BJ (cell line): Measurements from ENCODE around the gene FAM171A1. TPM values are rescaled to one million over a fixed set of nuclear protein-coding genes. Genes with fewer than 3 reads are reported as not detected.

Experiments
- CTCF ChIA-PET: fragments of 350-600 bp; formaldehyde crosslinking; extraction: SDS; loops from one replicate; lab custom pipeline; 2021; ENCODE audit warnings: antibody characterized with exemption, inconsistent platforms; lab: Yijun Ruan, JAX
- POLR2A ChIA-PET: fragments of 300-600 bp; sonication (Branson Sonifier 250); formaldehyde crosslinking; extraction: SDS; loops from one replicate; lab custom pipeline; 2021; ENCODE audit warnings: antibody characterized with exemption; lab: Charles Lee
- DNase-seq: peaks from one replicate; pipeline ENCODE4 v3.0.0-alpha.2; 2011; ENCODE audit warnings: low read depth
- H3K27me3 ChIP-seq: 2 replicates; pipeline ENCODE4 v1.6.0; 2011; ENCODE audit warnings: low read length; ENCODE audit not compliant: control insufficient read depth, insufficient read depth
- H3K36me3 ChIP-seq: 2 replicates; pipeline ENCODE4 v1.5.1; 2011; ENCODE audit warnings: low read length; ENCODE audit not compliant: control insufficient read depth, insufficient read depth
- H3K4me3 ChIP-seq: 2 replicates; pipeline ENCODE4 v1.5.1; 2011; ENCODE audit warnings: low read depth, mild to moderate bottlenecking, control low read depth, low read length
- CTCF ChIP-seq: IDR thresholded peaks from 2 replicates; pipeline ENCODE4 v1.5.1; 2011; ENCODE audit warnings: low read depth, mild to moderate bottlenecking, control low read depth, inconsistent platforms, low read length, moderate library complexity; ENCODE audit not compliant: insufficient read depth
- polyA plus RNA-seq: library from polyadenylated mRNA; depleted of rRNA; stranded (reverse); fragments of >200 nt; gene quantifications from 2 replicates; pipeline ENCODE4 v1.2.3, GENCODE V29; 2011

FAM171A1 gene
- polyA plus RNA-seq, 1 experiment: 18.4 TPM

- H3K4me3 ChIP-seq: no peak overlapping the region
- ChIA-PET POLR2A (no interaction called here), CTCF (interaction anchor here (1.1 kb wide), 1 partner anchor 17 kb away, joined by 3 read pairs; no protein-coding TSS in a partner anchor)
- H3K27me3 ChIP-seq: no peaks in the 10 kb centered on the region
- H3K36me3 ChIP-seq: no peaks in the 10 kb centered on the region
- DNase-seq: no peak
- no peak for TF ChIP-seq CTCF
These were observed 70.4 kb downstream of the FAM171A1 start for GRCh38 chr10:15300697-15301096.

- TF ChIP-seq CTCF: no peak
- H3K36me3 ChIP-seq: no peaks in the 10 kb centered on the region
- no peak for DNase-seq
- no peaks in the 10 kb centered on the region for H3K27me3 ChIP-seq
- ChIA-PET POLR2A (no interaction called here), CTCF (interaction anchor here (0.7 kb wide), 2 partner anchors 27 to 65 kb away, joined by 3 read pairs; no protein-coding TSS in a partner anchor)
- no peak overlapping the region for H3K4me3 ChIP-seq
These were observed 70.9 kb downstream of the FAM171A1 start for GRCh38 chr10:15300145-15300544.

GRCh38 chr10:15296701-15297100 lies 74.4 kb downstream of the FAM171A1 start:
- ChIA-PET POLR2A (no interaction called here), CTCF (interaction anchor here (0.7 kb wide), 1 partner anchor 49 kb away, joined by 3 read pairs; no protein-coding TSS in a partner anchor)
- no peaks in the 10 kb centered on the region for H3K36me3 ChIP-seq
- no peak for TF ChIP-seq CTCF
- no peak for DNase-seq
- H3K4me3 ChIP-seq: no peak overlapping the region
- H3K27me3 ChIP-seq: no peaks in the 10 kb centered on the region

GRCh38 chr10:15295537-15296325 lies 75.4 kb downstream of the FAM171A1 start:
- no peak for DNase-seq
- CTCF ChIA-PET: interaction anchor here (0.7 kb wide), 1 partner anchor 48 kb away, joined by 3 read pairs; no protein-coding TSS in a partner anchor
- Histone ChIP-seq H3K36me3 (no peaks in the 10 kb centered on the region), H3K27me3 (no peaks in the 10 kb centered on the region), H3K4me3 (no peak overlapping the region)
- no peak for TF ChIP-seq CTCF
- POLR2A ChIA-PET: no interaction called here

GRCh38 chr10:15293862-15294842 lies 76.9 kb downstream of the FAM171A1 start:
- no peak for TF ChIP-seq CTCF
- Histone ChIP-seq H3K36me3 (no peaks in the 10 kb centered on the region), H3K4me3 (no peak overlapping the region), H3K27me3 (no peaks in the 10 kb centered on the region)
- POLR2A ChIA-PET: no interaction called here
- DNase-seq: peak; percentile 16
- CTCF ChIA-PET: interaction anchor here (0.6 to 0.9 kb wide), 3 partner anchors 18 to 85 kb away, joined by 3 to 4 read pairs (median 3); no protein-coding TSS in a partner anchor
